HCT116 (cell line): ENCODE measurements around the gene PYY. TPM values are rescaled to one million over a fixed set of nuclear protein-coding genes. Genes with fewer than 3 reads are reported as not detected.

Source experiments
- ATAC-seq: fragments of 200-7000 bp; cut with Tn5 transposase; 2 replicates; pipeline ENCODE4 v1.9.1; 2020; ENCODE audit warnings: mild to moderate bottlenecking, moderate library complexity
- BruUV-seq: library from RNA; stranded (reverse); fragments of 400-500 nt; replicated peaks from 2 replicates; lab custom pipeline; 2021; lab: Mats Ljungman, UMichigan
- CTCF ChIA-PET: fragments of 300-600 bp; sonication (Branson Sonifier 250); formaldehyde crosslinking; loops from one replicate; lab custom pipeline; 2021; ENCODE audit warnings: antibody characterized with exemption; lab: Charles Lee
- POLR2A ChIA-PET: fragments of 300-600, 350-600 bp; sonication (Branson Sonifier 250); formaldehyde crosslinking; loops from one replicate; lab custom pipeline; 2021; ENCODE audit warnings: antibody characterized with exemption; lab: Charles Lee
- RAD21 ChIA-PET, 2 experiments: fragments of 300-600 bp; sonication (Branson Sonifier 250); formaldehyde crosslinking; loops; one replicate each; lab custom pipeline; 2023; ENCODE audit warnings: low total read pairs in 2 of 2; ENCODE audit not compliant: uncharacterized antibody in 2 of 2, unreplicated experiment in 2 of 2, low non-redundant PET in 1 of 2; lab: Charles Lee
- DNase-seq: peaks from one replicate; pipeline ENCODE4 v3.0.0-alpha.2; 2010; ENCODE audit warnings: low read depth, low spot score
- H2AFZ ChIP-seq: fragments of 200-600 bp; shearing (Covaris generic), sonication (generic); 2 replicates; pipeline ENCODE4 v1.6.1; 2017; ENCODE audit warnings: low read depth, mixed run types, mixed read lengths, antibody characterized with exemption, low read length; ENCODE audit not compliant: poor library complexity, severe bottlenecking
- H3K27ac ChIP-seq: 2 replicates; pipeline ENCODE4 v1.5.1; 2012; ENCODE audit warnings: low read depth, low read length
- H3K27me3 ChIP-seq: fragments of 200-600 bp; sonication (generic); 2 replicates; pipeline ENCODE4 v1.6.1; 2016; ENCODE audit warnings: mixed run types, low read length, mixed read lengths; ENCODE audit not compliant: insufficient read depth
- H3K36me3 ChIP-seq, 2 experiments: fragments of 200-500 bp in 1 of 2; fragments of 200-600 bp in 1 of 2; sonication (Bioruptor generic) in 1 of 2; sonication (generic) in 1 of 2; 2 replicates each; pipeline versions ENCODE4 v1.5.1 to v1.6.1; 2014 to 2016; ENCODE audit warnings: low read length in 2 of 2, inconsistent platforms in 1 of 2, mixed read lengths in 1 of 2, mixed run types in 1 of 2; ENCODE audit not compliant: insufficient read depth in 2 of 2, control insufficient read depth in 1 of 2
- H3K4me1 ChIP-seq, 2 experiments: fragments of 200-600 bp in 1 of 2; sonication (generic) in 1 of 2; 2 replicates each; pipeline versions ENCODE4 v1.5.1 to v1.6.1; 2012 to 2017; ENCODE audit warnings: low read length in 2 of 2, inconsistent platforms in 1 of 2, mild to moderate bottlenecking in 1 of 2, mixed read lengths in 1 of 2, mixed run types in 1 of 2, moderate library complexity in 1 of 2; ENCODE audit not compliant: insufficient read depth in 2 of 2, control insufficient read depth in 1 of 2
- H3K4me2 ChIP-seq: fragments of 200-600 bp; sonication (generic); 2 replicates; pipeline ENCODE4 v1.6.1; 2017; ENCODE audit warnings: mixed run types, low read length, mixed read lengths
- H3K4me3 ChIP-seq, 2 experiments: fragments of 200-600 bp in 1 of 2; sonication (generic) in 1 of 2; replicated peaks in 1 of 2; 2 replicates each; pipeline ENCODE4 v1.5.1; 2011 to 2016; ENCODE audit warnings: low read length in 2 of 2, control low read depth in 1 of 2, low read depth in 1 of 2, mild to moderate bottlenecking in 1 of 2, mixed read lengths in 1 of 2, mixed run types in 1 of 2
- H3K79me2 ChIP-seq: fragments of 200-600 bp; sonication (generic); 2 replicates; pipeline ENCODE4 v1.6.1; 2017; ENCODE audit warnings: mild to moderate bottlenecking, mixed run types, low read length, moderate library complexity, mixed read lengths; ENCODE audit not compliant: insufficient read depth
- H3K9ac ChIP-seq: fragments of 200-600 bp; sonication (generic); 2 replicates; pipeline ENCODE4 v1.6.1; 2016; ENCODE audit warnings: low read length, mixed read lengths
- H3K9me2 ChIP-seq: fragments of 200-600 bp; sonication (generic), shearing (Covaris generic); 2 replicates; pipeline ENCODE4 v1.6.1; 2017; ENCODE audit warnings: mixed run types, mild to moderate bottlenecking, moderate library complexity; ENCODE audit not compliant: insufficient read depth
- H3K9me3 ChIP-seq, 2 experiments: fragments of 200-500 bp in 1 of 2; fragments of 200-600 bp in 1 of 2; sonication (Bioruptor generic) in 1 of 2; sonication (generic) in 1 of 2; 2 replicates each; pipeline ENCODE4 v1.6.1; 2014 to 2017; ENCODE audit warnings: low read length in 2 of 2, mixed read lengths in 2 of 2, inconsistent platforms in 1 of 2, low read depth in 1 of 2, mild to moderate bottlenecking in 1 of 2, mixed run types in 1 of 2, moderate library complexity in 1 of 2; ENCODE audit not compliant: control insufficient read depth in 1 of 2, insufficient read depth in 1 of 2
- H4K20me1 ChIP-seq: fragments of 200-600 bp; sonication (generic), shearing (Covaris generic); 2 replicates; pipeline ENCODE4 v1.6.1; 2017; ENCODE audit warnings: mixed run types, mild to moderate bottlenecking, moderate library complexity; ENCODE audit not compliant: insufficient read depth
- ATF3 ChIP-seq: IDR thresholded peaks from 2 replicates; pipeline ENCODE4 v1.6.1; 2012
- CBX3 ChIP-seq: IDR thresholded peaks from 2 replicates; pipeline ENCODE4 v1.6.1; 2012; ENCODE audit warnings: low read depth
- CEBPB ChIP-seq: IDR thresholded peaks from 2 replicates; pipeline ENCODE4 v1.6.1; 2012; ENCODE audit warnings: low read depth
- EGR1 ChIP-seq: IDR thresholded peaks from 2 replicates; pipeline ENCODE4 v1.6.1; 2012; ENCODE audit warnings: low read depth
- ELF1 ChIP-seq: IDR thresholded peaks from 2 replicates; pipeline ENCODE4 v1.6.1; 2012; ENCODE audit warnings: low read depth, borderline replicate concordance
- EZH2 ChIP-seq: fragments of 200-600 bp; sonication (generic); IDR thresholded peaks from 2 replicates; pipeline ENCODE4 v1.6.1; 2017; ENCODE audit warnings: antibody characterized with exemption, mixed run types
- FOSL1 ChIP-seq: IDR thresholded peaks from 2 replicates; pipeline ENCODE4 v1.6.1; 2012; ENCODE audit warnings: low read depth
- JUND ChIP-seq: IDR thresholded peaks from 2 replicates; pipeline ENCODE4 v1.6.1; 2012
- POLR2A ChIP-seq: IDR thresholded peaks from 2 replicates; pipeline ENCODE4 v1.7.0; 2011; ENCODE audit warnings: borderline replicate concordance; ENCODE audit not compliant: insufficient read depth, insufficient read length; ENCODE audit errors: extremely low read depth
- POLR2AphosphoS5 ChIP-seq: IDR thresholded peaks from 2 replicates; pipeline ENCODE4 v1.6.1; 2011; ENCODE audit warnings: mild to moderate bottlenecking, low read depth, low read length, moderate library complexity
- RAD21 ChIP-seq: IDR thresholded peaks from 2 replicates; pipeline ENCODE4 v1.6.1; 2012; ENCODE audit warnings: low read depth, mild to moderate bottlenecking
- SIN3A ChIP-seq: IDR thresholded peaks from 2 replicates; pipeline ENCODE4 v1.6.1; 2012; ENCODE audit warnings: low read depth
- TCF7L2 ChIP-seq: IDR thresholded peaks from 2 replicates; pipeline ENCODE4 v1.7.0; 2011; ENCODE audit warnings: borderline replicate concordance, inconsistent platforms; ENCODE audit not compliant: insufficient read depth, insufficient read length; ENCODE audit errors: extremely low read depth
- ZBTB33 ChIP-seq: IDR thresholded peaks from 2 replicates; pipeline ENCODE4 v1.6.1; 2011; ENCODE audit warnings: mild to moderate bottlenecking, low read length, moderate library complexity; ENCODE audit not compliant: insufficient replicate concordance; ENCODE audit errors: extremely low read depth
- ZFX ChIP-seq: fragments of 450-650 bp; IDR thresholded peaks from 2 replicates; pipeline ENCODE4 v1.6.1; 2017
- intact Hi-C: fragments of 100-400 bp; cut with micrococcal nuclease; formaldehyde crosslinking; loops from 2 replicates; pipeline ENCODE4 v1.10.0; 2022
- total RNA-seq: library from RNA; stranded (reverse); gene quantifications from one replicate; pipeline ENCODE4 v1.2.1, GENCODE V29; 2021; ENCODE audit not compliant: unreplicated experiment
- TF ChIP-seq, protein P1 (sequence below): IDR thresholded peaks from 2 replicates; pipeline ENCODE4 v1.6.1; 2012
- TF ChIP-seq, protein P2 (sequence below): IDR thresholded peaks from 2 replicates; pipeline ENCODE4 v1.6.1; 2012; ENCODE audit warnings: low read depth

PYY gene
- total RNA-seq, 1 experiment from 2014 or later, result 0.52 TPM

GRCh38 chr17:43979011-43979410 is 25.3 kb upstream of the PYY start:
- CTCF ChIA-PET, result no interaction called here
- no TSS peak for BruUV-seq
- Histone ChIP-seq H3K36me3 (no peaks in the 10 kb centered on the region), H3K27me3 (no peaks in the 10 kb centered on the region), H3K4me2 (no peak overlapping the region), H3K9me2 (no peaks in the 10 kb centered on the region), H4K20me1 (no peaks in the 10 kb centered on the region), H3K79me2 (no peaks in the 10 kb centered on the region), H3K27ac (no peak overlapping the region), H2AFZ (no peak overlapping the region), H3K4me1 (no peaks in the 10 kb centered on the region), H3K4me3 (no peak overlapping the region), H3K9me3 (no peaks in the 10 kb centered on the region), H3K9ac (no peak overlapping the region)
- DNase-seq (no peak), ATAC-seq (no peak)
- intact Hi-C loops, result no loop called here
- no peak for TF ChIP-seq SIN3A
- TF ChIP-seq, protein P1, sequence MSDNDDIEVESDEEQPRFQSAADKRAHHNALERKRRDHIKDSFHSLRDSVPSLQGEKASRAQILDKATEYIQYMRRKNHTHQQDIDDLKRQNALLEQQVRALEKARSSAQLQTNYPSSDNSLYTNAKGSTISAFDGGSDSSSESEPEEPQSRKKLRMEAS, result no peak
- TF ChIP-seq POLR2AphosphoS5, result no peak
- TF ChIP-seq ZBTB33, result no peak
- no peak for TF ChIP-seq RAD21
- no peak for TF ChIP-seq CBX3
- TF ChIP-seq POLR2A, result no peak
- TF ChIP-seq, protein P2, sequence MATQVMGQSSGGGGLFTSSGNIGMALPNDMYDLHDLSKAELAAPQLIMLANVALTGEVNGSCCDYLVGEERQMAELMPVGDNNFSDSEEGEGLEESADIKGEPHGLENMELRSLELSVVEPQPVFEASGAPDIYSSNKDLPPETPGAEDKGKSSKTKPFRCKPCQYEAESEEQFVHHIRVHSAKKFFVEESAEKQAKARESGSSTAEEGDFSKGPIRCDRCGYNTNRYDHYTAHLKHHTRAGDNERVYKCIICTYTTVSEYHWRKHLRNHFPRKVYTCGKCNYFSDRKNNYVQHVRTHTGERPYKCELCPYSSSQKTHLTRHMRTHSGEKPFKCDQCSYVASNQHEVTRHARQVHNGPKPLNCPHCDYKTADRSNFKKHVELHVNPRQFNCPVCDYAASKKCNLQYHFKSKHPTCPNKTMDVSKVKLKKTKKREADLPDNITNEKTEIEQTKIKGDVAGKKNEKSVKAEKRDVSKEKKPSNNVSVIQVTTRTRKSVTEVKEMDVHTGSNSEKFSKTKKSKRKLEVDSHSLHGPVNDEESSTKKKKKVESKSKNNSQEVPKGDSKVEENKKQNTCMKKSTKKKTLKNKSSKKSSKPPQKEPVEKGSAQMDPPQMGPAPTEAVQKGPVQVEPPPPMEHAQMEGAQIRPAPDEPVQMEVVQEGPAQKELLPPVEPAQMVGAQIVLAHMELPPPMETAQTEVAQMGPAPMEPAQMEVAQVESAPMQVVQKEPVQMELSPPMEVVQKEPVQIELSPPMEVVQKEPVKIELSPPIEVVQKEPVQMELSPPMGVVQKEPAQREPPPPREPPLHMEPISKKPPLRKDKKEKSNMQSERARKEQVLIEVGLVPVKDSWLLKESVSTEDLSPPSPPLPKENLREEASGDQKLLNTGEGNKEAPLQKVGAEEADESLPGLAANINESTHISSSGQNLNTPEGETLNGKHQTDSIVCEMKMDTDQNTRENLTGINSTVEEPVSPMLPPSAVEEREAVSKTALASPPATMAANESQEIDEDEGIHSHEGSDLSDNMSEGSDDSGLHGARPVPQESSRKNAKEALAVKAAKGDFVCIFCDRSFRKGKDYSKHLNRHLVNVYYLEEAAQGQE, result no peak
- no peak for TF ChIP-seq EZH2
- no peak for TF ChIP-seq ELF1
- TF ChIP-seq FOSL1, result no peak
- no peak for TF ChIP-seq CEBPB
- no peak for TF ChIP-seq ATF3
- TF ChIP-seq EGR1, result no peak
- no peak for TF ChIP-seq JUND
- no peak for TF ChIP-seq ZFX
- TF ChIP-seq TCF7L2, result no peak
- RAD21 ChIA-PET, result no interaction called here
- POLR2A ChIA-PET, result no interaction called here
